ENCODE results near the gene RBMS1.

- no peak for TF ChIP-seq CTCF (IDR thresholded peaks at IDR 0.05)
- no peak for TF ChIP-seq POLR2AphosphoS5 (IDR thresholded peaks at IDR 0.05; ENCODE audit: insufficient read depth in 1 of 2, low read depth in 1 of 2)
Observed at GRCh38 chr2:160377204-160377995, 116.2 kb downstream of the RBMS1 start.

Data from vagina (tissue), 2 donors.